Neural cell (in vitro differentiated cells): ENCODE measurements around the gene COPS7A. TPM values are rescaled to one million over a fixed set of nuclear protein-coding genes. Genes with fewer than 3 reads are reported as not detected.
A peak's percentile ranks its signal among the peaks of the same experiment; 100 is the strongest.
"Not testable (repeated sequence)": the region's sequence is repeated elsewhere in the genome, so short reads cannot be mapped to it uniquely, and the experiment has no call there.

ENCODE experiments used
- H2AFZ ChIP-seq: fragments of 200-600, 300-800 bp; sonication (generic), shearing (Covaris generic); 2 replicates; pipeline ENCODE4 v1.6.0; 2014; ENCODE audit warnings: low read depth, mild to moderate bottlenecking, antibody characterized with exemption, low read length, moderate library complexity
- H3F3A ChIP-seq: fragments of 200-600 bp; shearing (Covaris generic); 2 replicates; pipeline ENCODE4 v1.6.1; 2016; ENCODE audit warnings: mild to moderate bottlenecking, moderate library complexity, mixed read lengths, antibody characterized with exemption, low read length; ENCODE audit not compliant: insufficient read depth, poor library complexity, severe bottlenecking
- H3K27ac ChIP-seq: fragments of 200-600, 300-800 bp; sonication (generic), shearing (Covaris generic); 2 replicates; pipeline ENCODE4 v1.5.1; 2014; ENCODE audit warnings: mild to moderate bottlenecking, low read length, moderate library complexity
- H3K27me3 ChIP-seq: fragments of 300-800, 200-600 bp; sonication (generic), shearing (Covaris generic); 2 replicates; pipeline ENCODE4 v1.6.0; 2014; ENCODE audit warnings: mild to moderate bottlenecking, low read depth, low read length, moderate library complexity; ENCODE audit not compliant: insufficient read depth
- H3K36me3 ChIP-seq: fragments of 300-800, 200-600 bp; sonication (generic), shearing (Covaris generic); 2 replicates; pipeline ENCODE4 v1.5.1; 2014; ENCODE audit warnings: mild to moderate bottlenecking, antibody characterized with exemption, low read length, moderate library complexity; ENCODE audit not compliant: insufficient read depth
- H3K4me2 ChIP-seq: fragments of 300-800, 200-600 bp; sonication (generic), shearing (Covaris generic); 2 replicates; pipeline ENCODE4 v1.6.0; 2014; ENCODE audit warnings: mild to moderate bottlenecking, low read length
- H3K4me3 ChIP-seq: fragments of 300-800, 200-600 bp; sonication (generic), shearing (Covaris generic); 2 replicates; pipeline ENCODE4 v1.5.1; 2014; ENCODE audit warnings: mild to moderate bottlenecking, low read length, moderate library complexity
- H3K79me2 ChIP-seq: fragments of 200-600 bp; shearing (Covaris generic); replicated peaks from 2 replicates; pipeline ENCODE4 v1.6.0; 2014; ENCODE audit warnings: mild to moderate bottlenecking, low read length, moderate library complexity; ENCODE audit not compliant: insufficient read depth
- H3K9ac ChIP-seq: fragments of 300-800, 200-600 bp; sonication (generic), shearing (Covaris generic); 2 replicates; pipeline ENCODE4 v1.6.1; 2016; ENCODE audit warnings: mild to moderate bottlenecking, low read length, mixed read lengths
- H3K9me2 ChIP-seq: fragments of 200-600 bp; shearing (Covaris generic); 2 replicates; pipeline ENCODE4 v1.6.1; 2016; ENCODE audit warnings: mild to moderate bottlenecking, low read length, mixed read lengths; ENCODE audit not compliant: insufficient read depth
- H3K9me3 ChIP-seq: fragments of 200-600, 300-800 bp; sonication (generic), shearing (Covaris generic); 2 replicates; pipeline ENCODE4 v1.6.1; 2016; ENCODE audit warnings: mild to moderate bottlenecking, mixed run types, low read length, moderate library complexity, mixed read lengths
- H4K20me1 ChIP-seq: fragments of 200-600 bp; shearing (Covaris generic); 2 replicates; pipeline ENCODE4 v1.6.1; 2016; ENCODE audit warnings: mild to moderate bottlenecking, mixed run types; ENCODE audit not compliant: insufficient read depth
- MXI1 ChIP-seq: fragments of 450-650 bp; conservative IDR thresholded peaks from 2 replicates; pipeline ENCODE4 v1.6.1; 2014; ENCODE audit warnings: antibody characterized with exemption, mild to moderate bottlenecking; ENCODE audit not compliant: poor library complexity, severe bottlenecking
- POLR2AphosphoS5 ChIP-seq: IDR thresholded peaks from 2 replicates; pipeline ENCODE4 v1.6.1; 2012
- RAD21 ChIP-seq: fragments of 450-650 bp; conservative IDR thresholded peaks from 2 replicates; pipeline ENCODE4 v1.6.1; 2014; ENCODE audit warnings: antibody characterized with exemption, mild to moderate bottlenecking, moderate library complexity
- SMC3 ChIP-seq: fragments of 450-650 bp; conservative IDR thresholded peaks from 2 replicates; pipeline ENCODE4 v1.6.1; 2014; ENCODE audit warnings: antibody characterized with exemption, mild to moderate bottlenecking, moderate library complexity; ENCODE audit not compliant: poor library complexity
- polyA plus RNA-seq: library from polyadenylated mRNA; depleted of rRNA; stranded (reverse); fragments of >200 nt; gene quantifications from 2 replicates; pipeline ENCODE4 v1.2.3, GENCODE V29; 2014
- TF ChIP-seq, protein P1 (sequence below): IDR thresholded peaks from 2 replicates; pipeline ENCODE4 v1.6.1; 2012; ENCODE audit warnings: borderline replicate concordance
- TF ChIP-seq, protein P2 (sequence below): fragments of 450-650 bp; IDR thresholded peaks from 2 replicates; pipeline ENCODE4 v1.5.1; 2014; ENCODE audit warnings: antibody characterized with exemption, mild to moderate bottlenecking, moderate library complexity; ENCODE audit not compliant: poor library complexity, severe bottlenecking

COPS7A gene
- polyA plus RNA-seq, 1 donor from 2014 or later: 45.8 TPM

DNA sequence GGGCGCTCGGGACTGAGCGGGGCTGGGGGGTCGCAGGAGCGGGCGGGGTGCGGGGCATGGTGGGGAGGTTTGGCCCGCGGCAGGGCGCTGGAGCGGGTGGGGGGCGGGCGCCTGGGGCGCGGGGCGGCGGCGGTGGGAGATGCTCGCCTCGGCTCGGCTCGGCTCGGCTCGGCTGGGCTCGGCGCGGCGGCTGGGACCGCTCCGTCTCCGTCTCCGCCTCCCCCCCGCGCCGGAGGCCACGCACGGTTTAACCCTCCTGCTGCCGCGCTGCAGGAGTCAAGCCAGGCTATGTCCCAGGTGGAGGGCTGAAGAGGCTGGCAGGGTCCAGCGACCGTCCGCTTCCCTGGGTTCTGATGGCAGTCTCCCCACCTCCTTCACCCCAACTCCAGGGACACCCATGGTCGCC, 23.2 kb upstream of the COPS7A start, which contains the start of gene PIANP:
Gene PIANP, minus strand, starts transcription at position 170 of the 406 bp plus-strand sequence. CDS start 2,754 bp downstream, outside the sequence.
- Histone ChIP-seq H3F3A (no peaks in the 10 kb centered on the region), H3K9me2 (no peaks in the 10 kb centered on the region), H3K9ac (peak within 1 kb of the TSS; percentile 96), H3K36me3 (no peaks in the 10 kb centered on the region), H4K20me1 (no peaks in the 10 kb centered on the region), H3K27ac (peak within 1 kb of the TSS; percentile 77), H3K4me2 (peak within 1 kb of the TSS; percentile 91), H3K4me3 (peak within 1 kb of the TSS; percentile 97), H3K27me3 (no peaks in the 10 kb centered on the region), H3K9me3 (no peaks in the 10 kb centered on the region), H2AFZ (peak within 1 kb of the TSS; percentile 80), H3K79me2 (peaks cover 8% of the 10 kb centered on the region)
- TF ChIP-seq MXI1 (no peak), SMC3 (peak; percentile 36)

DNA sequence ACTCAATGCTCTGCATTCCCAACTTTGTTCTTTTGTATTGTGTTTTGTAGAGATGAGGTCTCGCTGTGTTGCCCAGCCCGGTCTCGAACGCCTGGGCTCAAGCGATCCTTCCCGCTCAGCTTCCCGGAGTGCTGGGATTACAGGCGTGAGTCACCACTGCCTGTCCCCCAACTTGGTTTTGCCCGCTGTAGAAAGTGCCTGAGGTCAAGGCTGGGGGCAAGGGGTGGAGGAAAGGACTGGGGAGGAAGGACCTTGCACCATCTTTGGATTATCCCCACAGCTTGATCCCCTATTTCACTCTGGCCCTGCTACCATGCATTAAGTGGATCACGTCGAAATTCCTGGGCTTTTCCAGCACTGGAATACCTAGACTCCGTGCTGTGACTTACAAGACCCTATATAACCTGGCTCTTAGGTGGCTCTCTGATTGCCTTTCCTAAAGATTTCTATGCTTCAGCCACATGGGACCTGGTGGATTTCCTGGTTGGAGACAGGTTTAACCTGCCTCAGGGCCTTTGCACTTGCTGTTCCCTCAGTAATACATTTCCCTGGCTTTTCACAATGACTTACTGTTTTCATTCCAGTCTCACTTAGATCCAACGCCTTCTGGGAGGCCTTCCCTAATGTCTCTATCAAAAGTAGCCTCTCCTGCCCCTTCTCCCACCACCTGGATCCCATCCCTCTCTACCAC, 22.6 kb upstream of the COPS7A start:
- H4K20me1 ChIP-seq: no peaks in the 10 kb centered on the region
- H2AFZ ChIP-seq: peak overlapping the region; percentile 27
- peak overlapping the region; percentile 36 for H3K27ac ChIP-seq
- H3K36me3 ChIP-seq: no peaks in the 10 kb centered on the region
- H3K4me2 ChIP-seq: peak overlapping the region; percentile 91
- no peaks in the 10 kb centered on the region for H3K9me2 ChIP-seq
- peak overlapping the region; percentile 96 for H3K9ac ChIP-seq
- peaks cover 8% of the 10 kb centered on the region for H3K79me2 ChIP-seq
- H3F3A ChIP-seq: no peaks in the 10 kb centered on the region
- TF ChIP-seq SMC3 (no peak), RAD21 (no peak)
- TF ChIP-seq, protein P1, sequence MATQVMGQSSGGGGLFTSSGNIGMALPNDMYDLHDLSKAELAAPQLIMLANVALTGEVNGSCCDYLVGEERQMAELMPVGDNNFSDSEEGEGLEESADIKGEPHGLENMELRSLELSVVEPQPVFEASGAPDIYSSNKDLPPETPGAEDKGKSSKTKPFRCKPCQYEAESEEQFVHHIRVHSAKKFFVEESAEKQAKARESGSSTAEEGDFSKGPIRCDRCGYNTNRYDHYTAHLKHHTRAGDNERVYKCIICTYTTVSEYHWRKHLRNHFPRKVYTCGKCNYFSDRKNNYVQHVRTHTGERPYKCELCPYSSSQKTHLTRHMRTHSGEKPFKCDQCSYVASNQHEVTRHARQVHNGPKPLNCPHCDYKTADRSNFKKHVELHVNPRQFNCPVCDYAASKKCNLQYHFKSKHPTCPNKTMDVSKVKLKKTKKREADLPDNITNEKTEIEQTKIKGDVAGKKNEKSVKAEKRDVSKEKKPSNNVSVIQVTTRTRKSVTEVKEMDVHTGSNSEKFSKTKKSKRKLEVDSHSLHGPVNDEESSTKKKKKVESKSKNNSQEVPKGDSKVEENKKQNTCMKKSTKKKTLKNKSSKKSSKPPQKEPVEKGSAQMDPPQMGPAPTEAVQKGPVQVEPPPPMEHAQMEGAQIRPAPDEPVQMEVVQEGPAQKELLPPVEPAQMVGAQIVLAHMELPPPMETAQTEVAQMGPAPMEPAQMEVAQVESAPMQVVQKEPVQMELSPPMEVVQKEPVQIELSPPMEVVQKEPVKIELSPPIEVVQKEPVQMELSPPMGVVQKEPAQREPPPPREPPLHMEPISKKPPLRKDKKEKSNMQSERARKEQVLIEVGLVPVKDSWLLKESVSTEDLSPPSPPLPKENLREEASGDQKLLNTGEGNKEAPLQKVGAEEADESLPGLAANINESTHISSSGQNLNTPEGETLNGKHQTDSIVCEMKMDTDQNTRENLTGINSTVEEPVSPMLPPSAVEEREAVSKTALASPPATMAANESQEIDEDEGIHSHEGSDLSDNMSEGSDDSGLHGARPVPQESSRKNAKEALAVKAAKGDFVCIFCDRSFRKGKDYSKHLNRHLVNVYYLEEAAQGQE: no peak
- TF ChIP-seq, protein P2, sequence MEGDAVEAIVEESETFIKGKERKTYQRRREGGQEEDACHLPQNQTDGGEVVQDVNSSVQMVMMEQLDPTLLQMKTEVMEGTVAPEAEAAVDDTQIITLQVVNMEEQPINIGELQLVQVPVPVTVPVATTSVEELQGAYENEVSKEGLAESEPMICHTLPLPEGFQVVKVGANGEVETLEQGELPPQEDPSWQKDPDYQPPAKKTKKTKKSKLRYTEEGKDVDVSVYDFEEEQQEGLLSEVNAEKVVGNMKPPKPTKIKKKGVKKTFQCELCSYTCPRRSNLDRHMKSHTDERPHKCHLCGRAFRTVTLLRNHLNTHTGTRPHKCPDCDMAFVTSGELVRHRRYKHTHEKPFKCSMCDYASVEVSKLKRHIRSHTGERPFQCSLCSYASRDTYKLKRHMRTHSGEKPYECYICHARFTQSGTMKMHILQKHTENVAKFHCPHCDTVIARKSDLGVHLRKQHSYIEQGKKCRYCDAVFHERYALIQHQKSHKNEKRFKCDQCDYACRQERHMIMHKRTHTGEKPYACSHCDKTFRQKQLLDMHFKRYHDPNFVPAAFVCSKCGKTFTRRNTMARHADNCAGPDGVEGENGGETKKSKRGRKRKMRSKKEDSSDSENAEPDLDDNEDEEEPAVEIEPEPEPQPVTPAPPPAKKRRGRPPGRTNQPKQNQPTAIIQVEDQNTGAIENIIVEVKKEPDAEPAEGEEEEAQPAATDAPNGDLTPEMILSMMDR: no peak
- no peaks in the 10 kb centered on the region for H3K9me3 ChIP-seq
- H3K4me3 ChIP-seq: peak overlapping the region; percentile 97
- H3K27me3 ChIP-seq: no peaks in the 10 kb centered on the region

DNA sequence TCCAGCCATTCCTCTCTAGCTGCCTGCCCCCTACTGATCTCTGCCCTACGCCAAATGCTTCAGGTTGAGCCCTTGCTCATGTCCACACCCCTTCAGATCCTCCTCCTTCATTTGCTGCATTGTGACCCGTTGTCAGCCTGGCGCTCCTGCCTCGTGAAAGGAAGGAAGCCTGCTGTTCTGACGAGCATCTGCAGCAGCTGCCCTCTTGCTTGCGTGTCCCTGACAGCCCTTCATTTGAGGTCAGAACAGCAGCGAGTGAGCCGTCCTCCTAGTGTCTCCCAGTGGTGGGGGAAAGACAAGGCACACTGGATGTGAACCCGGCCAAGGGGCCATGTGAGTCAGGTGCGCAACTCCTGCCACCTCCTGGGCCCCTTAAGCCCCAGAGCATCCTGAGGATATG, 20.2 kb upstream of the COPS7A start:
- H3K9me3 ChIP-seq: no peaks in the 10 kb centered on the region
- no peak overlapping the region for H2AFZ ChIP-seq
- H4K20me1 ChIP-seq: no peaks in the 10 kb centered on the region
- H3F3A ChIP-seq: no peaks in the 10 kb centered on the region
- no peaks in the 10 kb centered on the region for H3K27me3 ChIP-seq
- peak overlapping the region; percentile 29 for H3K9ac ChIP-seq
- TF ChIP-seq, protein P1: no peak
- TF ChIP-seq POLR2AphosphoS5: peak; percentile 11
- TF ChIP-seq, protein P2: peak; percentile 38
- no peaks in the 10 kb centered on the region for H3K9me2 ChIP-seq
- H3K27ac ChIP-seq: no peak overlapping the region
- no peak overlapping the region for H3K4me3 ChIP-seq
- no peak overlapping the region for H3K4me2 ChIP-seq
- H3K36me3 ChIP-seq: no peaks in the 10 kb centered on the region
- peaks cover 8% of the 10 kb centered on the region for H3K79me2 ChIP-seq

DNA sequence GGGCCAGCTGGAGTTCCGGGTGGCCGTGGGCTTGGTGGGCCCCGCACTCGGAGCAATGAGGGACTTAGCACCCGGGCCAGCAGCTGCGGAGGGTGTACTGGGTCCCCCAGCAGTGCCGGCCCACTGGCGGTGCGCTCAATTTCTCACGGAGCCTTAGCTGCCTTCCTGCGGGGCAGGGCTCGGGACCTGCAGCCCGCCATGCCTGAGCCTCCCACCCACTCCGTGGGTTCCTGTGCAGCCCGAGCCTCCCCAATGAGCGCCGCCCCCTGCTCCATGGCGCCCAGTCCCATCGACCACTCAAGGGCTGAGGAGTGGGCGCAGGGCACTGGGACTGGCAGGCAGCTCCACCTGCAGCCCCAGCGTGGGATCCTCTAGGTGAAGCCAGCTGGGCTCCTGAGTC, 15.5 kb upstream of the COPS7A start:
- H3K27me3 ChIP-seq, H3F3A ChIP-seq, H3K4me2 ChIP-seq, H3K9me3 ChIP-seq, H3K36me3 ChIP-seq, H2AFZ ChIP-seq, H3K9me2 ChIP-seq, H3K4me3 ChIP-seq, H3K9ac ChIP-seq, H3K27ac ChIP-seq, H3K79me2 ChIP-seq, H4K20me1 ChIP-seq: not testable (repeated sequence)
